ENCODE data around the gene MAP1B. TPM values are rescaled to one million over a fixed set of nuclear protein-coding genes. Genes with fewer than 3 reads are reported as not detected.
"Not testable (repeated sequence)": the region's sequence is repeated elsewhere in the genome, so short reads cannot be mapped to it uniquely, and the experiment has no call there.

MAP1B gene
- total RNA-seq, 1 donor from 2014 or later: 61.0 TPM

DNA sequence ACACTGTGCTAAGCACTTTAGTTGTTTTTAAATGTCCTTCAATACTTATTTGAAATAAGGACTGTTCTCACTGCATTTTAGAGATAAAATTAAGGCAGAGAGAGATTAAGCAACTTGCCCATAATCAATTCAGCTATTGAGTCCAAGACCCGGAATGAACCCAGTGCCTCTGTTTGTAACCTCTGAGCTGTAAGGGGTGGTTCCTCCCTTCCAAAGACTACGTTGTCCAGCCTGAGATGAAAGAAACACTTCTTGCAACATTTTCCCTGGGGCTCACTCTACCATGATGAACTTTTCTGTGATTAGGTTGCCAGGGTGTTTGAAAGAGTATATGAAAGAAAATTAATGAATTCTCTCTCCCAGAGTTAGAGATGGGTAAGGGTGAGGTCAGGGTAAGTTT is 22.0 kb upstream of the MAP1B start:
- Mint-ChIP-seq H3K4me1 (peaks cover 7% of the 10 kb centered on the region), H3K4me3 (no peak overlapping the region), H3K36me3 (no peaks in the 10 kb centered on the region), H3K27me3 (ENCODE audit: low read depth) (peaks cover 2% of the 10 kb centered on the region), H3K27ac (no peak overlapping the region), H3K9me3 (no peaks in the 10 kb centered on the region)
- DNase-seq (ENCODE audit: low spot score in 2 of 2, unreplicated experiment in 2 of 2): no peak
- TF ChIP-seq, protein P1, sequence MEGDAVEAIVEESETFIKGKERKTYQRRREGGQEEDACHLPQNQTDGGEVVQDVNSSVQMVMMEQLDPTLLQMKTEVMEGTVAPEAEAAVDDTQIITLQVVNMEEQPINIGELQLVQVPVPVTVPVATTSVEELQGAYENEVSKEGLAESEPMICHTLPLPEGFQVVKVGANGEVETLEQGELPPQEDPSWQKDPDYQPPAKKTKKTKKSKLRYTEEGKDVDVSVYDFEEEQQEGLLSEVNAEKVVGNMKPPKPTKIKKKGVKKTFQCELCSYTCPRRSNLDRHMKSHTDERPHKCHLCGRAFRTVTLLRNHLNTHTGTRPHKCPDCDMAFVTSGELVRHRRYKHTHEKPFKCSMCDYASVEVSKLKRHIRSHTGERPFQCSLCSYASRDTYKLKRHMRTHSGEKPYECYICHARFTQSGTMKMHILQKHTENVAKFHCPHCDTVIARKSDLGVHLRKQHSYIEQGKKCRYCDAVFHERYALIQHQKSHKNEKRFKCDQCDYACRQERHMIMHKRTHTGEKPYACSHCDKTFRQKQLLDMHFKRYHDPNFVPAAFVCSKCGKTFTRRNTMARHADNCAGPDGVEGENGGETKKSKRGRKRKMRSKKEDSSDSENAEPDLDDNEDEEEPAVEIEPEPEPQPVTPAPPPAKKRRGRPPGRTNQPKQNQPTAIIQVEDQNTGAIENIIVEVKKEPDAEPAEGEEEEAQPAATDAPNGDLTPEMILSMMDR (IDR thresholded peaks at IDR 0.05; ENCODE audit: unreplicated experiment): no peak

- not testable (repeated sequence) for DNase-seq (ENCODE audit: low spot score in 2 of 2, unreplicated experiment in 2 of 2); H3K27ac Mint-ChIP-seq; H3K36me3 Mint-ChIP-seq; H3K4me3 Mint-ChIP-seq; H3K9me3 Mint-ChIP-seq; H3K4me1 Mint-ChIP-seq; H3K27me3 Mint-ChIP-seq (ENCODE audit: low read depth)
Observed at GRCh38 chr5:72089713-72090112, 17.6 kb upstream of the MAP1B start.

- Mint-ChIP-seq H3K36me3 (no peaks in the 10 kb centered on the region), H3K27me3 (ENCODE audit: low read depth) (peaks cover 3% of the 10 kb centered on the region), H3K27ac (no peak overlapping the region), H3K4me1 (no peaks in the 10 kb centered on the region), H3K9me3 (no peaks in the 10 kb centered on the region), H3K4me3 (no peak overlapping the region)
- no peak for DNase-seq (ENCODE audit: low spot score in 2 of 2, unreplicated experiment in 2 of 2)
- TF ChIP-seq, protein P1 (IDR thresholded peaks at IDR 0.05; ENCODE audit: unreplicated experiment): no peak
Observed at GRCh38 chr5:72092074-72092473, 15.2 kb upstream of the MAP1B start.

DNA sequence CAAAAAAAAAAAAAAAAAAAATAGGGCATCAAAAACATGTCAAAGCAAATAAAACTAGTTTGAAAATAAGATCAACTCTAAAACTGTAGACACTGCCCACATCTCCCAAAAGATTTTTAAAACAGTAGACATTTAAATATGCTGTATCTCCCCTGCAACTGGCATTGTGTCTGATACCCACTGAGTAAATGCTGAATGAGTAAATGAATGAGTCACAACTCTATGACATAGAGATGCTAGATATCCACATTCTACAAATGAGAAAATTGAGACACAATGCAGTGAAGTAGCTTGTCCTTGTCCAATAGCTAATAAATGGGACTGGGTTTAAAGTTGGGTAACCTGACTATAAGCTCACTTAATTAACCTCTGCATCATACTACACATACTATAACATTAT is 14.1 kb upstream of the MAP1B start:
- DNase-seq (ENCODE audit: low spot score in 2 of 2, unreplicated experiment in 2 of 2): no peak

DNA sequence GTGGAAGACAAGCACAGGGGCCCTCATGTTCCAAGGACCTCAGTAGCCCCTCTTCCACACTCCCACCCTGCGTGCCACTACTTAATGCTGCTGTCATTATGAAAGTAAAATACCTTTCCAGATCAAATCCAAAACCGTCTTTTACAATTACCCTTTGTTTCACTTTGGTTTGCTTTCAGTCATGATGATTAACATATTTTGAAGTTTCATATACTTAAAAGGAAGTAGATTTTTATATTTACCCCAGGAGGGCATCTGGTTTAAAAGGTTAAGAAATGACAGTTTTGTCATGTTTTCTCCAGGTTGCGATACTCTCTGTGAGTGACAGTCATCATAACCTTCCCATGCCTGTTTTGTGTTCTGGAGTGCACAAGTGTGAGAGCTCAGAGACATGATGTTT is 13.5 kb upstream of the MAP1B start:
- Mint-ChIP-seq H3K4me3 (no peak overlapping the region), H3K27me3 (ENCODE audit: low read depth) (peaks cover 3% of the 10 kb centered on the region), H3K4me1 (no peaks in the 10 kb centered on the region), H3K27ac (no peak overlapping the region), H3K9me3 (no peaks in the 10 kb centered on the region), H3K36me3 (no peaks in the 10 kb centered on the region)
- DNase-seq (ENCODE audit: low spot score in 2 of 2, unreplicated experiment in 2 of 2): no peak
- TF ChIP-seq, protein P1 (IDR thresholded peaks at IDR 0.05; ENCODE audit: unreplicated experiment): no peak

More for the DNA sequence above, 14.1 kb upstream of the MAP1B start:
- Mint-ChIP-seq H3K9me3 (no peaks in the 10 kb centered on the region), H3K27me3 (ENCODE audit: low read depth) (peaks cover 3% of the 10 kb centered on the region), H3K27ac (no peak overlapping the region), H3K36me3 (no peaks in the 10 kb centered on the region), H3K4me3 (no peak overlapping the region), H3K4me1 (no peaks in the 10 kb centered on the region)
- TF ChIP-seq, protein P1 (IDR thresholded peaks at IDR 0.05; ENCODE audit: unreplicated experiment): no peak

- Mint-ChIP-seq H3K4me3 (no peak overlapping the region), H3K4me1 (no peaks in the 10 kb centered on the region), H3K9me3 (no peaks in the 10 kb centered on the region), H3K27me3 (ENCODE audit: low read depth) (peaks cover 3% of the 10 kb centered on the region), H3K27ac (no peak overlapping the region), H3K36me3 (no peaks in the 10 kb centered on the region)
- TF ChIP-seq, protein P1 (IDR thresholded peaks at IDR 0.05; ENCODE audit: unreplicated experiment): no peak
- DNase-seq (ENCODE audit: low spot score in 2 of 2, unreplicated experiment in 2 of 2): no peak
Observed at GRCh38 chr5:72096602-72097188, 10.6 kb upstream of the MAP1B start.
